HEK293T (cell line): ENCODE results near the gene AFF1.

ENCODE experiments used
- BHLHE40 ChIP-seq: fragments of 450-650 bp; IDR thresholded peaks from 2 replicates; pipeline ENCODE4 v1.6.1; 2016; ENCODE audit warnings: mild to moderate bottlenecking, moderate library complexity, borderline replicate concordance
- CTBP1 ChIP-seq: fragments of 450-650 bp; IDR thresholded peaks from 2 replicates; pipeline ENCODE4 v1.6.1; 2016; ENCODE audit warnings: borderline replicate concordance
- ELF4 ChIP-seq: fragments of 450-650 bp; IDR thresholded peaks from 2 replicates; pipeline ENCODE4 v1.6.1; 2017; ENCODE audit warnings: antibody characterized with exemption
- FOXA1 ChIP-seq: fragments of 450-650 bp; IDR thresholded peaks from 2 replicates; pipeline ENCODE4 v1.6.1; 2016; ENCODE audit warnings: mild to moderate bottlenecking
- FOXK2 ChIP-seq: fragments of 450-650 bp; IDR thresholded peaks from 2 replicates; pipeline ENCODE4 v1.6.1; 2016; ENCODE audit warnings: mild to moderate bottlenecking
- HDGF ChIP-seq: fragments of 450-650 bp; IDR thresholded peaks from 2 replicates; pipeline ENCODE4 v1.6.1; 2017; ENCODE audit warnings: antibody characterized with exemption, borderline replicate concordance
- NFRKB ChIP-seq: fragments of 450-650 bp; IDR thresholded peaks from 2 replicates; pipeline ENCODE4 v1.6.1; 2016; ENCODE audit warnings: mild to moderate bottlenecking, moderate library complexity
- SUZ12 ChIP-seq: fragments of 450-650 bp; IDR thresholded peaks from 2 replicates; pipeline ENCODE4 v1.6.1; 2016; ENCODE audit warnings: mild to moderate bottlenecking
- ZNF384 ChIP-seq: fragments of 450-650 bp; IDR thresholded peaks from 2 replicates; pipeline ENCODE4 v1.6.1; 2016

DNA sequence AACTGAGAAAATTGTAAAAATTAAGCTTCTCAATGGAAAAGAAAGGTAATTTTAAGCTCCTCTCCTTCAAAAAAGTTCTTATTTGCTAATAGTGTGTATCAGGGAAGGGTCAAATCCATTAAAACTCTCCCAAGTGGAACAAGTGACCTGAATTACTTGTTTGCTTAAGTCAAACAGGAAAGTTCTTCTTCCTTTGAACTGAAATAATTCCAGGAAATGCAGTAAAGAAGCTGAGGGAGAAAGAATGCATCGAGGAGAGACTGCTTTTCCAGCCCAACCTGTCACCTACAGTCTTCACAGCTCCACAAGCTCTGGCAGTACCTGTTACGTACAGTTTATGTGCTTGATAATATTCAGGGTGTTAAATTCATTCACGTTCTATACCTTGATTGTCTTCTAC is 154.6 kb downstream of the AFF1 start:
- no peak for TF ChIP-seq ZNF384
- TF ChIP-seq ELF4: no peak
- TF ChIP-seq FOXK2: no peak
- TF ChIP-seq CTBP1: no peak
- no peak for TF ChIP-seq NFRKB
- no peak for TF ChIP-seq SUZ12
- TF ChIP-seq BHLHE40: no peak
- no peak for TF ChIP-seq HDGF
- no peak for TF ChIP-seq FOXA1
